ENCODE data around the gene SELENOO.

GRCh38 chr22:50198624-50199017 lies 2.2 kb upstream of the SELENOO start:
- no peak for TF ChIP-seq CTCF (IDR thresholded peaks at IDR 0.05)
- TF ChIP-seq POLR2A (IDR thresholded peaks at IDR 0.05), result no peak

Measured in thyroid gland (tissue), 4 donors.